GM12878 (cell line): ENCODE measurements around the gene PPP1R18. TPM values are rescaled to one million over a fixed set of nuclear protein-coding genes. Genes with fewer than 3 reads are reported as not detected.

Experiments used
- ATAC-seq: fragments of 200-7000 bp; cut with Tn5 transposase; 3 replicates; pipeline ENCODE4 v1.9.1; 2020; ENCODE audit warnings: mild to moderate bottlenecking, moderate library complexity
- BruUV-seq: library from RNA; stranded (reverse); fragments of 400-500 nt; replicated peaks from 2 replicates; lab custom pipeline; 2021; lab: Mats Ljungman, UMichigan
- CTCF ChIA-PET: fragments of 300-600 bp; sonication (Branson Sonifier 250); formaldehyde crosslinking; extraction: SDS; loops from one replicate; lab custom pipeline; 2021; ENCODE audit warnings: inconsistent platforms; lab: Yijun Ruan, JAX
- POLR2A ChIA-PET: fragments of 350-600 bp; formaldehyde crosslinking; extraction: SDS; loops from one replicate; lab custom pipeline; 2021; ENCODE audit warnings: inconsistent platforms; lab: Charles Lee
- RAD21 ChIA-PET: fragments of 300-600 bp; sonication (Branson Sonifier 250); formaldehyde crosslinking; loops from one replicate; lab custom pipeline; 2023; ENCODE audit warnings: antibody characterized with exemption; ENCODE audit not compliant: unreplicated experiment; lab: Charles Lee
- SMC1A ChIA-PET: fragments of 300-600 bp; sonication (Branson Sonifier 250); formaldehyde crosslinking; loops from one replicate; lab custom pipeline; 2023; ENCODE audit not compliant: unreplicated experiment, uncharacterized antibody; lab: Charles Lee
- DNase-seq: peaks from one replicate; pipeline ENCODE4 v3.0.0-alpha.2; 2011; ENCODE audit warnings: low read depth, low spot score
- FAIRE-seq: peaks from 3 replicates; lab custom pipeline; 2011; peaks lifted over from hg19 to GRCh38; lab: Jason Lieb, UNC
- H2AFZ ChIP-seq: 2 replicates; pipeline ENCODE4 v1.6.0; 2011; ENCODE audit warnings: low read depth, low read length, control low read depth; ENCODE audit not compliant: control insufficient read depth
- H3K27ac ChIP-seq: 2 replicates; pipeline ENCODE4 v1.5.1; 2011; ENCODE audit warnings: control low read depth; ENCODE audit not compliant: control insufficient read depth, insufficient read depth
- H3K27me3 ChIP-seq, 2 experiments: replicated peaks in 1 of 2; 2 replicates each; pipeline versions ENCODE4 v1.6.0 to v1.6.1; 2011; ENCODE audit warnings: low read length in 1 of 2; ENCODE audit not compliant: control insufficient read depth in 2 of 2, insufficient read depth in 2 of 2
- H3K36me3 ChIP-seq, 2 experiments: 2 replicates each; pipeline ENCODE4 v1.5.1; 2011; ENCODE audit warnings: low read length in 1 of 2; ENCODE audit not compliant: control insufficient read depth in 2 of 2, insufficient read depth in 2 of 2
- H3K4me1 ChIP-seq: 2 replicates; pipeline ENCODE4 v1.6.1; 2011; ENCODE audit warnings: mild to moderate bottlenecking, low read length, moderate library complexity, mixed read lengths; ENCODE audit not compliant: control insufficient read depth, insufficient read depth
- H3K4me2 ChIP-seq: 2 replicates; pipeline ENCODE4 v1.6.0; 2011; ENCODE audit warnings: control low read depth; ENCODE audit not compliant: control insufficient read depth, insufficient read depth
- H3K4me3 ChIP-seq: fragments of 200-600 bp; sonication (generic); 2 replicates; pipeline ENCODE4 v1.5.1; 2016
- H3K79me2 ChIP-seq: 2 replicates; pipeline ENCODE4 v1.6.0; 2011; ENCODE audit warnings: low read length; ENCODE audit not compliant: control insufficient read depth, insufficient read depth
- H3K9ac ChIP-seq: 2 replicates; pipeline ENCODE4 v1.8.0; 2011; ENCODE audit warnings: low read length, control low read depth, mixed read lengths; ENCODE audit not compliant: control insufficient read depth, insufficient read depth
- H3K9me3 ChIP-seq: replicated peaks from 3 replicates; pipeline ENCODE4 v1.5.1; 2011; ENCODE audit warnings: mild to moderate bottlenecking, low read length; ENCODE audit not compliant: control insufficient read depth, insufficient read depth
- H4K20me1 ChIP-seq: 2 replicates; pipeline ENCODE4 v1.6.0; 2011; ENCODE audit not compliant: control insufficient read depth, insufficient read depth
- BACH1 ChIP-seq: fragments of 450-650 bp; IDR thresholded peaks from 2 replicates; pipeline ENCODE4 v1.6.1; 2017; ENCODE audit warnings: mild to moderate bottlenecking, borderline replicate concordance
- MXI1 ChIP-seq: fragments of 150-350 bp; IDR thresholded peaks from 2 replicates; pipeline ENCODE4 v1.6.1; 2011; ENCODE audit warnings: low read depth, mild to moderate bottlenecking, inconsistent platforms, low read length, improper control_type of control experiment
- RELA ChIP-seq: fragments of 450-650 bp; IDR thresholded peaks from 2 replicates; pipeline ENCODE4 v1.8.0; 2014; ENCODE audit warnings: borderline replicate concordance; ENCODE audit not compliant: partially characterized antibody
- RFX5 ChIP-seq: IDR thresholded peaks from 2 replicates; pipeline ENCODE4 v1.6.1; 2011; ENCODE audit warnings: low read depth, low read length, improper control_type of control experiment
- ZNF24 ChIP-seq: fragments of 450-650 bp; IDR thresholded peaks from 2 replicates; pipeline ENCODE4 v1.6.1; 2017; ENCODE audit warnings: antibody characterized with exemption, mild to moderate bottlenecking
- WGBS: methylation state at CpG from one replicate; pipeline ENCODE4 v1.1.6; 2016; ENCODE audit warnings: low lambda C conversion rate; ENCODE audit not compliant: insufficient replicate concordance, insufficient coverage; ENCODE audit errors: missing lambda C conversion rate; 5-methylcytosine and 5-hydroxymethylcytosine counted together
- in situ Hi-C: fragments of 300-500 bp; cut with MboI; formaldehyde crosslinking; loops from 9 replicates; pipeline ENCODE4 v1.14.3; 2018; ENCODE audit warnings: mixed read lengths
- intact Hi-C: fragments of 100-400 bp; cut with micrococcal nuclease; formaldehyde crosslinking; loops from one replicate; pipeline ENCODE4 v1.14.2; 2022; ENCODE audit not compliant: unreplicated experiment
- polyA plus RNA-seq, 11 experiments: library from polyadenylated mRNA; depleted of rRNA in 4 of 11; unstranded in 6 of 11; stranded (reverse) in 5 of 11; fragments of >200 nt; fragmentation: Nextera tagmentation in 4 of 11; fragmentation: Illumina TruSeq in 1 of 11; extraction: Ambion mirVana in 4 of 11; extraction: Trizol in 1 of 11; gene quantifications; 1 replicate in 1 of 11; 2 replicates in 10 of 11; pipeline versions ENCODE4 v1.2.1 to v1.2.3, GENCODE V29; 2011 to 2016; ENCODE audit warnings: inconsistent platforms in 2 of 11, missing spikeins in 2 of 11, low read depth in 1 of 11
- total RNA-seq, 4 experiments: library from RNA; depleted of rRNA in 3 of 4; stranded (reverse); fragments of >200 nt in 3 of 4; fragmentation: Illumina TruSeq in 1 of 4; extraction: Trizol in 1 of 4; gene quantifications; 2 replicates each; pipeline versions ENCODE4 v1.2.1 to v1.2.3, GENCODE V29; 2013 to 2021
- TF ChIP-seq, protein P1 (sequence below): IDR thresholded peaks from 2 replicates; pipeline ENCODE4 v1.6.1; 2011; ENCODE audit warnings: borderline replicate concordance, low read depth, mild to moderate bottlenecking, moderate library complexity, mixed read lengths, low read length; ENCODE audit not compliant: insufficient read depth; ENCODE audit errors: extremely low read length
- TF ChIP-seq, protein P2 (sequence below): fragments of 450-650 bp; IDR thresholded peaks from 2 replicates; pipeline ENCODE4 v1.6.1; 2018; ENCODE audit warnings: borderline replicate concordance, mild to moderate bottlenecking; ENCODE audit not compliant: partially characterized antibody
- TF ChIP-seq, protein P3 (sequence below): fragments of 450-650 bp; formaldehyde crosslinking; IDR thresholded peaks from 2 replicates; pipeline ENCODE4 v1.5.0; 2022; ENCODE audit warnings: mild to moderate bottlenecking, missing genetic modification characterization
- TF ChIP-seq, protein P4 (sequence below): fragments of 450-650 bp; IDR thresholded peaks from 2 replicates; pipeline ENCODE4 v1.6.1; 2017; ENCODE audit warnings: antibody characterized with exemption, mild to moderate bottlenecking, moderate library complexity

Gene PPP1R18
- total and polyA plus RNA-seq, 10 of the 15 experiments (the other 5 are each of a cell fraction or from before 2014, with no cell fraction given): 21.0 to 119 (median 52.6) TPM

DNA sequence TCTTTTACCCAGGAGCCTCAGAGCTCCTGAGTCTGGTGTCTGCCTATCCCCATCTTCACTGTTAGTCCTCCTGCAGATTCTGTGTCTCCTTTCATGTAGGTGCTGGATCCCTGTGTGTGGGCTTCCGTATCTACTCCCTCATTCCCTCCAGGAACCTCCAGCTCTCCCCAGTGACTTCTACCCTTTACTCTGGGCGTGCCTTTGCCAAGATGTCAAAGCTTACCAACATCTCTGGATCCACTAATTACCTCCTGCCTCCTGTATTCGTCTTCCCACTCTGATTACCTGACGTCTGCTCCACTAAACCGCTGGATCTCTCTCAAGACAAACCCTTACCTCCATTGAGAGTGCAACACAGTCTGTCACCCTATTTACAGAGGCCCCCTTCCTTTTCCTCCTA, 41.7 kb downstream of the PPP1R18 start (continued):
- TF ChIP-seq MXI1 (no peak), RFX5 (no peak), RELA (no peak), ZNF24 (no peak)
- TF ChIP-seq, protein P1, sequence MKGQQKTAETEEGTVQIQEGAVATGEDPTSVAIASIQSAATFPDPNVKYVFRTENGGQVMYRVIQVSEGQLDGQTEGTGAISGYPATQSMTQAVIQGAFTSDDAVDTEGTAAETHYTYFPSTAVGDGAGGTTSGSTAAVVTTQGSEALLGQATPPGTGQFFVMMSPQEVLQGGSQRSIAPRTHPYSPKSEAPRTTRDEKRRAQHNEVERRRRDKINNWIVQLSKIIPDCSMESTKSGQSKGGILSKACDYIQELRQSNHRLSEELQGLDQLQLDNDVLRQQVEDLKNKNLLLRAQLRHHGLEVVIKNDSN: no peak

DNA sequence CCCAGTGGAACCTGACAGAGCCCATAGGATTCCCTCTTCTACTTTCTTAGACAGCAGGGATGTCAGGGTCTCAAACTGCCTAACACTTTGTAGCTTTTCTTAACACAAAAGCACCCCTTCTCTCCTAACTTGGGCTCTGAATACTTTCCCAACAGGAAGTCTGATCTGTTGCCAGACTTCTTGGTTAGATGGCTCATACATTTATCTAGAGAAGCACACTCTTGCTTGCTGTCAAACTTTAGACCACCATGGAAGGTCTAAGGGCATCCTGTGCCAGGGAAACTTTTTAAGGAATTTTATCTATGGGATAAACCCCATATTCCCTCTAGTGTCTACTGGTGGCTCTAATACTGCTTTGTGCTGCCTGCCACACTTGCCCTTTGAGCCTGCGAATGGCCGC, 42.8 kb downstream of the PPP1R18 start:
- CTCF ChIA-PET: no interaction called here
- FAIRE-seq: no peak
- RAD21 ChIA-PET: no interaction called here
- TF ChIP-seq, protein P2, sequence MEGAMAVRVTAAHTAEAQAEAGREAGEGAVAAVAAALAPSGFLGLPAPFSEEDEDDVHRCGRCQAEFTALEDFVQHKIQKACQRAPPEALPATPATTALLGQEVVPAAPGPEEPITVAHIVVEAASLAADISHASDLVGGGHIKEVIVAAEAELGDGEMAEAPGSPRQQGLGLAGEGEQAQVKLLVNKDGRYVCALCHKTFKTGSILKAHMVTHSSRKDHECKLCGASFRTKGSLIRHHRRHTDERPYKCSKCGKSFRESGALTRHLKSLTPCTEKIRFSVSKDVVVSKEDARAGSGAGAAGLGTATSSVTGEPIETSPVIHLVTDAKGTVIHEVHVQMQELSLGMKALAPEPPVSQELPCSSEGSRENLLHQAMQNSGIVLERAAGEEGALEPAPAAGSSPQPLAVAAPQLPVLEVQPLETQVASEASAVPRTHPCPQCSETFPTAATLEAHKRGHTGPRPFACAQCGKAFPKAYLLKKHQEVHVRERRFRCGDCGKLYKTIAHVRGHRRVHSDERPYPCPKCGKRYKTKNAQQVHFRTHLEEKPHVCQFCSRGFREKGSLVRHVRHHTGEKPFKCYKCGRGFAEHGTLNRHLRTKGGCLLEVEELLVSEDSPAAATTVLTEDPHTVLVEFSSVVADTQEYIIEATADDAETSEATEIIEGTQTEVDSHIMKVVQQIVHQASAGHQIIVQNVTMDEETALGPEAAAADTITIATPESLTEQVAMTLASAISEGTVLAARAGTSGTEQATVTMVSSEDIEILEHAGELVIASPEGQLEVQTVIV: no peak
- TF ChIP-seq, protein P3, sequence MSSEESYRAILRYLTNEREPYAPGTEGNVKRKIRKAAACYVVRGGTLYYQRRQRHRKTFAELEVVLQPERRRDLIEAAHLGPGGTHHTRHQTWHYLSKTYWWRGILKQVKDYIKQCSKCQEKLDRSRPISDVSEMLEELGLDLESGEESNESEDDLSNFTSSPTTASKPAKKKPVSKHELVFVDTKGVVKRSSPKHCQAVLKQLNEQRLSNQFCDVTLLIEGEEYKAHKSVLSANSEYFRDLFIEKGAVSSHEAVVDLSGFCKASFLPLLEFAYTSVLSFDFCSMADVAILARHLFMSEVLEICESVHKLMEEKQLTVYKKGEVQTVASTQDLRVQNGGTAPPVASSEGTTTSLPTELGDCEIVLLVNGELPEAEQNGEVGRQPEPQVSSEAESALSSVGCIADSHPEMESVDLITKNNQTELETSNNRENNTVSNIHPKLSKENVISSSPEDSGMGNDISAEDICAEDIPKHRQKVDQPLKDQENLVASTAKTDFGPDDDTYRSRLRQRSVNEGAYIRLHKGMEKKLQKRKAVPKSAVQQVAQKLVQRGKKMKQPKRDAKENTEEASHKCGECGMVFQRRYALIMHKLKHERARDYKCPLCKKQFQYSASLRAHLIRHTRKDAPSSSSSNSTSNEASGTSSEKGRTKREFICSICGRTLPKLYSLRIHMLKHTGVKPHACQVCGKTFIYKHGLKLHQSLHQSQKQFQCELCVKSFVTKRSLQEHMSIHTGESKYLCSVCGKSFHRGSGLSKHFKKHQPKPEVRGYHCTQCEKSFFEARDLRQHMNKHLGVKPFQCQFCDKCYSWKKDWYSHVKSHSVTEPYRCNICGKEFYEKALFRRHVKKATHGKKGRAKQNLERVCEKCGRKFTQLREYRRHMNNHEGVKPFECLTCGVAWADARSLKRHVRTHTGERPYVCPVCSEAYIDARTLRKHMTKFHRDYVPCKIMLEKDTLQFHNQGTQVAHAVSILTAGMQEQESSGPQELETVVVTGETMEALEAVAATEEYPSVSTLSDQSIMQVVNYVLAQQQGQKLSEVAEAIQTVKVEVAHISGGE (CRISPR knock-in tag): no peak
- TF ChIP-seq, protein P4, sequence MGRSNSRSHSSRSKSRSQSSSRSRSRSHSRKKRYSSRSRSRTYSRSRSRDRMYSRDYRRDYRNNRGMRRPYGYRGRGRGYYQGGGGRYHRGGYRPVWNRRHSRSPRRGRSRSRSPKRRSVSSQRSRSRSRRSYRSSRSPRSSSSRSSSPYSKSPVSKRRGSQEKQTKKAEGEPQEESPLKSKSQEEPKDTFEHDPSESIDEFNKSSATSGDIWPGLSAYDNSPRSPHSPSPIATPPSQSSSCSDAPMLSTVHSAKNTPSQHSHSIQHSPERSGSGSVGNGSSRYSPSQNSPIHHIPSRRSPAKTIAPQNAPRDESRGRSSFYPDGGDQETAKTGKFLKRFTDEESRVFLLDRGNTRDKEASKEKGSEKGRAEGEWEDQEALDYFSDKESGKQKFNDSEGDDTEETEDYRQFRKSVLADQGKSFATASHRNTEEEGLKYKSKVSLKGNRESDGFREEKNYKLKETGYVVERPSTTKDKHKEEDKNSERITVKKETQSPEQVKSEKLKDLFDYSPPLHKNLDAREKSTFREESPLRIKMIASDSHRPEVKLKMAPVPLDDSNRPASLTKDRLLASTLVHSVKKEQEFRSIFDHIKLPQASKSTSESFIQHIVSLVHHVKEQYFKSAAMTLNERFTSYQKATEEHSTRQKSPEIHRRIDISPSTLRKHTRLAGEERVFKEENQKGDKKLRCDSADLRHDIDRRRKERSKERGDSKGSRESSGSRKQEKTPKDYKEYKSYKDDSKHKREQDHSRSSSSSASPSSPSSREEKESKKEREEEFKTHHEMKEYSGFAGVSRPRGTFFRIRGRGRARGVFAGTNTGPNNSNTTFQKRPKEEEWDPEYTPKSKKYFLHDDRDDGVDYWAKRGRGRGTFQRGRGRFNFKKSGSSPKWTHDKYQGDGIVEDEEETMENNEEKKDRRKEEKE: no peak
- no peak for TF ChIP-seq BACH1

More for the DNA sequence above, 42.8 kb downstream of the PPP1R18 start:
- in situ Hi-C loops: no loop called here
- no peak overlapping the region for H3K9ac ChIP-seq
- BruUV-seq: no TSS peak
- DNase-seq: no peak
- no peak overlapping the region for H3K27ac ChIP-seq
- SMC1A ChIA-PET: interaction anchor here (1.2 kb wide), 1 partner anchor 88 kb away, joined by 4 read pairs; no protein-coding TSS in a partner anchor
- ATAC-seq: no peak
- H3K4me3 ChIP-seq: no peak overlapping the region
- H3K27me3 ChIP-seq: no peaks in the 10 kb centered on the region
- H3K4me2 ChIP-seq: no peak overlapping the region
- H2AFZ ChIP-seq: no peak overlapping the region
- POLR2A ChIA-PET: no interaction called here
- peaks cover 2% of the 10 kb centered on the region; the same call in 1 of the 2 replicates for H3K4me1 ChIP-seq
- H3K36me3 ChIP-seq: peaks cover 0 to 7% of the 10 kb centered on the region in 2 experiments; a peak in 2 of 4 replicates
- no peaks in the 10 kb centered on the region for H3K9me3 ChIP-seq
- 100% methylated on average over 2 of the region's 2 CpGs for WGBS
- intact Hi-C loops: no loop called here
- peaks cover 16% of the 10 kb centered on the region for H3K79me2 ChIP-seq
- no peaks in the 10 kb centered on the region for H4K20me1 ChIP-seq
